Prostate gland (tissue), 2 donors: ENCODE measurements around the gene WDR5. TPM values are rescaled to one million over a fixed set of nuclear protein-coding genes. Genes with fewer than 3 reads are reported as not detected.

Experiments
- DNase-seq: peaks from one replicate; pipeline ENCODE4 v3.0.0-alpha.2; 2019; ENCODE audit warnings: low spot score
- H3K27ac ChIP-seq, 2 donors: fragments of 200-600 bp; sonication (generic); 2 replicates each; pipeline ENCODE4 v1.5.1; 2017 to 2019
- H3K27me3 ChIP-seq: fragments of 200-600 bp; sonication (generic); replicated peaks from 2 replicates; pipeline ENCODE4 v1.5.1; 2019; ENCODE audit not compliant: insufficient read depth
- H3K36me3 ChIP-seq, 2 donors: fragments of 200-600 bp; sonication (generic); 1 replicate in 1 of 2; 2 replicates in 1 of 2; pipeline versions ENCODE4 v1.5.1 to v1.8.1; 2017 to 2019
- H3K4me1 ChIP-seq: fragments of 200-600 bp; sonication (generic); replicated peaks from 2 replicates; pipeline ENCODE4 v1.5.1; 2019
- H3K4me3 ChIP-seq, 2 donors: fragments of 200-600 bp; sonication (generic); 2 replicates each; pipeline ENCODE4 v1.5.1; 2017 to 2019
- H3K9me3 ChIP-seq: fragments of 200-600 bp; sonication (generic); 2 replicates; pipeline ENCODE4 v1.5.1; 2017
- CTCF ChIP-seq, 4 experiments: fragments of 200-600 bp in 2 of 4; fragments of 450-650 bp in 2 of 4; sonication (generic) in 2 of 4; IDR thresholded peaks; 1 replicate in 3 of 4; 2 replicates in 1 of 4; pipeline ENCODE4 v1.5.1; 2016 to 2019; ENCODE audit warnings: antibody characterized with exemption in 4 of 4, mild to moderate bottlenecking in 2 of 4, moderate library complexity in 2 of 4
- POLR2A ChIP-seq: fragments of 450-650 bp; IDR thresholded peaks from one replicate; pipeline ENCODE4 v1.6.1; 2016; ENCODE audit warnings: antibody characterized with exemption, mild to moderate bottlenecking
- POLR2AphosphoS5 ChIP-seq: sonication (generic); formaldehyde crosslinking; IDR thresholded peaks from one replicate; pipeline ENCODE4 v1.6.1; 2017; ENCODE audit warnings: antibody characterized with exemption
- WGBS: methylation state at CpG from one replicate; pipeline ENCODE4 v1.1.5; 2018; 5-methylcytosine and 5-hydroxymethylcytosine counted together
- intact Hi-C: fragments of 100-400 bp; cut with DNase I; formaldehyde crosslinking; loops from one replicate; pipeline ENCODE4 v1.14.2; 2022
- total RNA-seq, 2 donors: library from RNA; depleted of rRNA; stranded (reverse); fragments of >200 nt; gene quantifications; one replicate each; pipeline ENCODE4 v1.1.0, GENCODE V29; 2016

The WDR5 gene
- 10 to 100 TPM; 28.6 to 67.9 TPM for total RNA-seq

GRCh38 chr9:134135343-134136117 lies at the start of gene WDR5:
TSS of gene WDR5 (plus strand) at chr9:134136082. CDS start at chr9:134139878, 3,796 bp downstream.
- Histone ChIP-seq H3K4me3 (peak within 1 kb of the TSS; percentile 66 to 78), H3K27ac (peak within 1 kb of the TSS; percentile 86 to 92), H3K36me3 (no peaks in the 10 kb centered on the region), H3K27me3 (no peaks in the 10 kb centered on the region), H3K9me3 (no peaks in the 10 kb centered on the region), H3K4me1 (peaks cover 36% of the 10 kb centered on the region)
- DNase-seq = peak; percentile 92
- peak in 2 of 4 experiments; percentile 21 to 23 for TF ChIP-seq CTCF (IDR thresholded peaks at IDR 0.05)
- TF ChIP-seq POLR2A = peak; percentile 39
- peak; percentile 77 for TF ChIP-seq POLR2AphosphoS5
- under 1% methylated on average over 68 of the region's 81 CpGs for WGBS
- intact Hi-C loops = loop anchor here (10.0 kb wide), 1 partner anchor 111 kb away; the partner anchor contains the start of gene BRD3OS

- H3K27me3 ChIP-seq = no peaks in the 10 kb centered on the region
- 82% methylated on average over 14 of the region's 14 CpGs for WGBS
- no peak for DNase-seq
- no peaks in the 10 kb centered on the region for H3K4me1 ChIP-seq
- no peaks in the 10 kb centered on the region for H3K9me3 ChIP-seq
- TF ChIP-seq CTCF (IDR thresholded peaks at IDR 0.05) (no peak), POLR2AphosphoS5 (no peak), POLR2A (no peak)
- no peaks in the 10 kb centered on the region for H3K36me3 ChIP-seq
- intact Hi-C loops = no loop called here
- H3K27ac ChIP-seq = no peak overlapping the region
- H3K4me3 ChIP-seq = no peak overlapping the region
These were observed 47.7 kb upstream of the WDR5 start for GRCh38 chr9:134088063-134088725.

- no peaks in the 10 kb centered on the region for H3K36me3 ChIP-seq
- intact Hi-C loops = loop anchor here (10.0 kb wide), 1 partner anchor 295 kb away; no protein-coding TSS in a partner anchor
- no peak for DNase-seq
These were observed 45.9 kb upstream of the WDR5 start for GRCh38 chr9:134089972-134090371.

GRCh38 chr9:134099123-134099761 lies 36.6 kb upstream of the WDR5 start:
- peak in 3 of 4 experiments; percentile 46 to 80 (median 68) for TF ChIP-seq CTCF (IDR thresholded peaks at IDR 0.05)
- TF ChIP-seq POLR2AphosphoS5 = no peak
- TF ChIP-seq POLR2A = no peak
- DNase-seq = peak; percentile 26
- Histone ChIP-seq H3K27me3 (no peaks in the 10 kb centered on the region), H3K4me3 (no peak overlapping the region), H3K36me3 (no peaks in the 10 kb centered on the region), H3K9me3 (no peaks in the 10 kb centered on the region), H3K4me1 (no peaks in the 10 kb centered on the region), H3K27ac (no peak overlapping the region)
- WGBS = 51% methylated on average over 13 of the region's 13 CpGs
- intact Hi-C loops = loop anchor here (10.0 kb wide), 1 partner anchor 304 kb away; no protein-coding TSS in a partner anchor

More at GRCh38 chr9:134089972-134090371, 45.9 kb upstream of the WDR5 start:
- no peak for TF ChIP-seq POLR2A
- no peak for TF ChIP-seq CTCF (IDR thresholded peaks at IDR 0.05)
- TF ChIP-seq POLR2AphosphoS5 = no peak
- WGBS = 77% methylated on average over 4 of the region's 4 CpGs
- no peaks in the 10 kb centered on the region for H3K9me3 ChIP-seq
- no peak overlapping the region for H3K27ac ChIP-seq
- H3K27me3 ChIP-seq = no peaks in the 10 kb centered on the region
- H3K4me3 ChIP-seq = no peak overlapping the region
- no peaks in the 10 kb centered on the region for H3K4me1 ChIP-seq
